HFF-Myc (cell line): ENCODE measurements around the gene CLEC4D.
A peak's percentile ranks its signal among the peaks of the same experiment; 100 is the strongest.
"Not testable (repeated sequence)": the region's sequence is repeated elsewhere in the genome, so short reads cannot be mapped to it uniquely, and the experiment has no call there.

Experiments used
- DNase-seq: peaks from one replicate; pipeline ENCODE4 v3.0.0-alpha.2; 2011; ENCODE audit warnings: low read depth; ENCODE audit errors: extremely low read depth
- H3K4me3 ChIP-seq: replicated peaks from 2 replicates; pipeline ENCODE4 v1.5.1; 2011; ENCODE audit warnings: low read depth, mild to moderate bottlenecking, control low read depth, low read length
- TF ChIP-seq, protein P1 (sequence below): IDR thresholded peaks from 2 replicates; pipeline ENCODE4 v1.5.1; 2012; ENCODE audit warnings: mild to moderate bottlenecking, low read depth, low read length, control low read depth; ENCODE audit errors: missing control alignments

Gene CLEC4D

GRCh38 chr12:8532045-8532444, 18.7 kb downstream of the CLEC4D start:
- TF ChIP-seq, protein P1, sequence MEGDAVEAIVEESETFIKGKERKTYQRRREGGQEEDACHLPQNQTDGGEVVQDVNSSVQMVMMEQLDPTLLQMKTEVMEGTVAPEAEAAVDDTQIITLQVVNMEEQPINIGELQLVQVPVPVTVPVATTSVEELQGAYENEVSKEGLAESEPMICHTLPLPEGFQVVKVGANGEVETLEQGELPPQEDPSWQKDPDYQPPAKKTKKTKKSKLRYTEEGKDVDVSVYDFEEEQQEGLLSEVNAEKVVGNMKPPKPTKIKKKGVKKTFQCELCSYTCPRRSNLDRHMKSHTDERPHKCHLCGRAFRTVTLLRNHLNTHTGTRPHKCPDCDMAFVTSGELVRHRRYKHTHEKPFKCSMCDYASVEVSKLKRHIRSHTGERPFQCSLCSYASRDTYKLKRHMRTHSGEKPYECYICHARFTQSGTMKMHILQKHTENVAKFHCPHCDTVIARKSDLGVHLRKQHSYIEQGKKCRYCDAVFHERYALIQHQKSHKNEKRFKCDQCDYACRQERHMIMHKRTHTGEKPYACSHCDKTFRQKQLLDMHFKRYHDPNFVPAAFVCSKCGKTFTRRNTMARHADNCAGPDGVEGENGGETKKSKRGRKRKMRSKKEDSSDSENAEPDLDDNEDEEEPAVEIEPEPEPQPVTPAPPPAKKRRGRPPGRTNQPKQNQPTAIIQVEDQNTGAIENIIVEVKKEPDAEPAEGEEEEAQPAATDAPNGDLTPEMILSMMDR, result no peak
- no peak overlapping the region for H3K4me3 ChIP-seq
- no peak for DNase-seq

DNA sequence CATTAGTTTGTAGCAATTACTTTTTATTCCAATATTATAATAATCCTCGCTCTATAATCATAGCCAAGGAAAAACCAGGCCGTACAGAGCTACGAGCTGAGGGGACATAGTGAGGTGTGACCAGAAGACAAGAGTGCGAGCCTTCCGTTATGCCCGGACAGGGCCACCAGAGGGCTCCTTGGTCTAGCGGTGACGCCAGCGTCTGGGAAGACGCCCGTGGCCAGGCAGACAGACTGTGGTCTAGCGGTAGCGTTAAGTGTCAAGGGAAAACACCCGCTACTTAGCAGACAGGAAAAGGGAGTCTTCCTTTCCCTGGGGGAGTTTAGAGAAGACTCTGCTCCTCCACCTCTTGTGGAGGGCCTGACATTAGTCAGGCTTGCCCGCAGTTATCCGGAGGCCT, 24.5 kb downstream of the CLEC4D start:
- DNase-seq, H3K4me3 ChIP-seq: not testable (repeated sequence)
- TF ChIP-seq, protein P1, result peak; percentile 10

- not testable (repeated sequence) for DNase-seq, H3K4me3 ChIP-seq
Observed at GRCh38 chr12:8540831-8541230, 27.5 kb downstream of the CLEC4D start, which contains the start of gene CLEC4E. Gene CLEC4E, minus strand, starts transcription at chr12:8540905. Its CDS starts 108 bp downstream, at chr12:8540797.

- H3K4me3 ChIP-seq, result no peak overlapping the region
- TF ChIP-seq, protein P1, result no peak
- no peak for DNase-seq
Observed at GRCh38 chr12:8541562-8541961, 28.3 kb downstream of the CLEC4D start.

DNA sequence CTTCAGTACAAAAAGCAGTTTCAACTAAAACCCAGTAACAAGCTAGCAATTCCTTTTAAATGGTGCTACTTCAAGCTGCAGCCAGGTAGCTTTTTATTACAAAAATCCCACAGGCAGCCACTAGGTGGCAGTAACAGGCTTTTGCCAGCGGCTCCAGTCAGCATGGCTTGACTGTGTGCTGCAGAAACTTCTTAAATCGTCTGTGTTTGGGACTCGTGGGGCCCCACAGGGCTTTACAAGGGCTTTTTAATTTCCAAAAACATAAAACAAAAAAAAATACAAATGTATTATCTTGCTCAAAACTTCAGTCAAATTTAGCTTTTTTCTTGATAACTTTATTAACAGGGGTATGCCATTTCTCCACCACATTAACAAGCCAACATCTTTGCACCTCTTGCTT, 31.0 kb downstream of the CLEC4D start:
- TF ChIP-seq, protein P1, result peak; percentile 81
- no peak overlapping the region for H3K4me3 ChIP-seq
- DNase-seq, result peak; percentile 22

DNA sequence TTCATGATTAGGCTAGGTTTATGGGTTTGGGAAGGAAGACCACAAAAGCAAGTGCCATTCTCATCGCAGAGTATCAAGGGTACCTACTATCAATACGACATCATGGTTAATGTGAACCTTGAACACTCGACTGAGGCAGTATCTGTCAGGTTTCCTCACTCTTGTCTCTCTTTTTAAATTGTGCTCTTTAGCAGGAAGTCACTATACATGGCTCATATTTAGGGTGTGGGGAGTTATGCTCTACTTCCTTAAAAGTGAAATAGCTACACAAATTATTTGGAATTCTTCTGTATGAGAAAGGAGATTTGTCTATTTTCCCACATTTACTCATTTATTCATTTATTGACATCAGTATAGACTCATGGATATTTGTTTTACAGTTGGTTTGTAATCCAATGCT, 33.3 kb downstream of the CLEC4D start:
- TF ChIP-seq, protein P1, result no peak
- H3K4me3 ChIP-seq, result no peak overlapping the region
- no peak for DNase-seq

GRCh38 chr12:8547645-8548044, 34.3 kb downstream of the CLEC4D start:
- H3K4me3 ChIP-seq, result no peak overlapping the region
- DNase-seq, result no peak
- TF ChIP-seq, protein P1, result no peak
